ENCODE results near the gene LSR.

DNA sequence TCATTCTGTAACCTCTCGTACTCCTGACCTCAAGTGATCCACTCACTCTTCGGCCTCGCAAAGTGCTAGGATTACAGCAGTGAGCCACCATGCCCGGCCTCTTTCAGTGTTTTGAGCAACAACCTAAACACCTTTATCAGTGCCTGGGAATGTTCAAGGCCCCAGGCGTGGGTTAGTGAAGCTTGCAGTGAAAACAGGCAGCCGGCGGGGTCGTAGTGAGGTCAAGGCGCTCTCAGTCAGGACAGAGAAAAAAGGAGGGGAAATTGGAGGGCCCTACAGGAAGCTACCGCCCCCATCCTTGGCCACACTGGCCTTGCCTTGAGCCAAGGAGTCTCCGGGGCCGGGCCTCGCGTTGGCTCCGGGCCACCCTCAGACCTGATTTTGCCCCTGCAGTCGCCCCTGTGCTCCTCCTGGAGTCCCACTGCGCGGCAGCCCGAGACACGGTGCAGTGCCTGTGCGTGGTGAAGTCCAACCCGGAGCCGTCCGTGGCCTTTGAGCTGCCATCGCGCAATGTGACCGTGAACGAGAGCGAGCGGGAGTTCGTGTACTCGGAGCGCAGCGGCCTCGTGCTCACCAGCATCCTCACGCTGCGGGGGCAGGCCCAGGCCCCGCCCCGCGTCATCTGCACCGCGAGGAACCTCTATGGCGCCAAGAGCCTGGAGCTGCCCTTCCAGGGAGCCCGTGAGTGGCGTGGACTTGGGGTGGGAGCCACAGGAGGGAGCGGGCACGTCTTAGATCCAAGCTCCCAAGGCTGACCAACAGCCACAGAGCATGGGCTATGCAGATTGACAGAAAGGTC lies 60.9 kb downstream of the LSR start:
- TF ChIP-seq CTCF (IDR thresholded peaks at IDR 0.05) (no peak), EZH2 (IDR thresholded peaks at IDR 0.05; ENCODE audit: borderline replicate concordance, insufficient read depth, low read depth, low read length, poor library complexity, severe bottlenecking) (no peak)
